ENCODE data around the gene CDH4. TPM values are rescaled to one million over a fixed set of nuclear protein-coding genes. Genes with fewer than 3 reads are reported as not detected.

Gene CDH4
- total RNA-seq, 1 donor from 2014 or later: 8.3 TPM

DNA sequence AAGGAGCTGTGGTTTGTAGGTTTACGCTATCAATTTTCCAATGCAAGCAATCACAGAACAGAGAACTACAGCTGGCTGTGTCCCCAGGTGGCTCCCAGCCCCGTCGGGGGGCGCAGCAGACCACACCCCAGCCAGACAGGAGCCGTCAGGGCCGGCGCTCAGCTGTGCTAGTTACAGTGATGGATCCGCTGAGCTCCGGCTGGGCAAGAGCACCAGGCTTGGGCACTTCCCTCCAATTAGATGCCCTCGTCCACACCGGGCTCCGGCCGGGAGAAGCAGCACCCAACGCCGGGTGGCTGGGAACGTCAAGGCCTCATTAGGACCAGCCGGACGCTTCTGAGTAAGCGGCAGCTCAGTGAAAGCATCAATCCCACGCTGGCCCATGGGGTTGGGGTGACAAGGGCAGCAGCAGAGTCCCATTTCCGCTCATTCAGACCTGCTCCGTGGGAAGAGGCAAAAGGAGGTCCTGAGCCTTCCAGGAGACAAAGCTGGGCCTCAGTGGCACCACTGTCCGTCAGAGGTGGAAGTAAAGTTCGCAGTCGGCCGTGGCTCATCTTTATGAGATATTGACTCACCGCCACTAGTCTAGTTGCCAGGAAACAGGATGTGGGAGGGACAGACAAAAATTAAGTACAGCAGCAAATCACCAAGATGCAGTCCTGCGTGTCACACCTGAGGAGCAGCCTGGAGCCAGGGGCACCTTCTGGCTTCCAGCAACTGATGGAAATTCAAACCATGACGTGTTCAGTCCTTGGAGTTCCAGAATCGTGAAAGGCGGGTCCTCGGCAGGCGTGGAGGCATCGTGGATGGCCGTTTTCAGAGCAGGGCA is 649.5 kb downstream of the CDH4 start:
- no peak for DNase-seq (ENCODE audit: extremely low spot score, unreplicated experiment)
- H3K27me3 Mint-ChIP-seq: peaks cover 11% of the 10 kb centered on the region
- H3K4me1 Mint-ChIP-seq (ENCODE audit: unreplicated experiment): peaks cover 5% of the 10 kb centered on the region
- TF ChIP-seq, protein P1, sequence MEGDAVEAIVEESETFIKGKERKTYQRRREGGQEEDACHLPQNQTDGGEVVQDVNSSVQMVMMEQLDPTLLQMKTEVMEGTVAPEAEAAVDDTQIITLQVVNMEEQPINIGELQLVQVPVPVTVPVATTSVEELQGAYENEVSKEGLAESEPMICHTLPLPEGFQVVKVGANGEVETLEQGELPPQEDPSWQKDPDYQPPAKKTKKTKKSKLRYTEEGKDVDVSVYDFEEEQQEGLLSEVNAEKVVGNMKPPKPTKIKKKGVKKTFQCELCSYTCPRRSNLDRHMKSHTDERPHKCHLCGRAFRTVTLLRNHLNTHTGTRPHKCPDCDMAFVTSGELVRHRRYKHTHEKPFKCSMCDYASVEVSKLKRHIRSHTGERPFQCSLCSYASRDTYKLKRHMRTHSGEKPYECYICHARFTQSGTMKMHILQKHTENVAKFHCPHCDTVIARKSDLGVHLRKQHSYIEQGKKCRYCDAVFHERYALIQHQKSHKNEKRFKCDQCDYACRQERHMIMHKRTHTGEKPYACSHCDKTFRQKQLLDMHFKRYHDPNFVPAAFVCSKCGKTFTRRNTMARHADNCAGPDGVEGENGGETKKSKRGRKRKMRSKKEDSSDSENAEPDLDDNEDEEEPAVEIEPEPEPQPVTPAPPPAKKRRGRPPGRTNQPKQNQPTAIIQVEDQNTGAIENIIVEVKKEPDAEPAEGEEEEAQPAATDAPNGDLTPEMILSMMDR (conservative IDR thresholded peaks at IDR 0.05): no peak
- H3K27ac Mint-ChIP-seq: no peak overlapping the region
- H3K36me3 Mint-ChIP-seq: no peaks in the 10 kb centered on the region
- H3K4me3 Mint-ChIP-seq: no peak overlapping the region
- H3K9me3 Mint-ChIP-seq: no peaks in the 10 kb centered on the region

DNA sequence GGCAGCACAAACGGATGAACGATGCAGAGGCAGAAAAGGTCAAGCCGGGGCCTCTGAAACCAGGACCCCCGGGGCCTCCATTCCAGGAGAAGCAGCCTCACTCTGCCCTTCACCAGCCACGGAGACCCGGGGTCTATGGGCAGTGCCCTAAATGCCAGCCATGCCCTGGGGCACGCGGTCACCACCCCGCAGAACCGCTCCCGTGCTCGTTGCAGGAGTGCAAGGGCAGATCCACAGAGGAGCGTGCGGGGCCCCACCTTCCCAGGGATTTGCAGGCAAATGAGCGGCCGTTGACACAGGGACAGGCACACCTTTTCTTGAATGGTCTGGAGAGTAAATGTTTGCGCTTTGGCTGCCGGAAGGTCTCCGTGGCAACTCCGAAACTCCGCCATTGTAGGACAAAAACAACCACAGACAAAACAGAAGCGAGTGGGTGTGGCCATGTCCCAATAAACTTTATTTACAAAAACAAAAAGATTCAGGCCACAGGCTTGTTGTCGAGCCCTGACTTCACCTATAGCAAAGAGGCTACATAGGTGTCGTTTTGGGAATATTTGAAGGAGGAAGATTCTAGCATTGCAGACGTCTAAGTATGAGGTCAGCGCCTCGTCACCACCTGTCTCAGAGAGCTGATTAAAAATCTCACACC is 650.3 kb downstream of the CDH4 start:
- Mint-ChIP-seq H3K9me3 (no peaks in the 10 kb centered on the region), H3K36me3 (no peaks in the 10 kb centered on the region)

DNA sequence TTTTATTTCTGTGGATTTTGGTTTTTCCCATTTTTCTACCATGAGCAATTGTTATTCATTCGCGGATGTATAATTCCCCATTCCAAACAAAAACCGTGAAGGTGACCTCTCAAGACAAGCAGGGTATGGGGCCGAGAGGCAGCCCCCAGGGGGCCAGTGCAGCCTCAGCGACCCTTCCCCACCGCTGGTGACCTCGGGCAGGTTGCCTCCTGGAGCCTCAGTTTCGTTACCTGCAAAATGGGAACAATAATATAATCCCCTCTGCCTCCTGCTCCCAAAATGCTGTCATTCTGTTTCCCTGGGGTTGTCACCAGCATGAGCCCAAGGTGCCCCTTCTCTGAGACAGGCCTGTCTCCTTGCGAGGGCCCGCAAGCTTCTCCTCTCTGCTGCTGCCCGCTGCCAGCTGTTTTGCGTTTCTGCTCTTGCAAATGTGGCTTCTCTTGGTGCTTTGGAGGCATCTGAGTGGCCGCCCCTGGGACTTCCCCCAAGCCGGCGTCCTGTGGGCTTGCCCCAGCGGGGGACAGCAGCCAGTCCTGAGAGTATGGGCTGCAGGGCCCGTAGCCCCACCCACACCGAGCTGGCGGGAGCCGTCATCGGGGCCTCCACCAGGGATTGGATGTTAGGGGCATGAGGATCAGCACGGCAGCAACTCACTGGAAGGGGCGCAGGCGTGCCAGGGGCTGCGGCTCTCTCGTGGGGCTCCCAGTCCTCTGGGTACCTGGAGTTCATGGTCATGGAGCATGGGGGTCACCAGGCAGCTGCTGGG is 651.7 kb downstream of the CDH4 start:
- no peaks in the 10 kb centered on the region for H3K36me3 Mint-ChIP-seq
- H3K4me1 Mint-ChIP-seq (ENCODE audit: unreplicated experiment): peaks cover 5% of the 10 kb centered on the region
- H3K27me3 Mint-ChIP-seq: peaks cover 8% of the 10 kb centered on the region
- no peak for DNase-seq (ENCODE audit: extremely low spot score, unreplicated experiment)
- H3K9me3 Mint-ChIP-seq: no peaks in the 10 kb centered on the region
- H3K4me3 Mint-ChIP-seq: no peak overlapping the region
- TF ChIP-seq, protein P1 (conservative IDR thresholded peaks at IDR 0.05): no peak
- no peak overlapping the region for H3K27ac Mint-ChIP-seq

More for the DNA sequence above, 650.3 kb downstream of the CDH4 start:
- Mint-ChIP-seq H3K4me3 (no peak overlapping the region), H3K27ac (no peak overlapping the region), H3K4me1 (ENCODE audit: unreplicated experiment) (peaks cover 5% of the 10 kb centered on the region), H3K27me3 (peaks cover 11% of the 10 kb centered on the region)
- TF ChIP-seq, protein P1 (conservative IDR thresholded peaks at IDR 0.05): no peak
- no peak for DNase-seq (ENCODE audit: extremely low spot score, unreplicated experiment)

DNA sequence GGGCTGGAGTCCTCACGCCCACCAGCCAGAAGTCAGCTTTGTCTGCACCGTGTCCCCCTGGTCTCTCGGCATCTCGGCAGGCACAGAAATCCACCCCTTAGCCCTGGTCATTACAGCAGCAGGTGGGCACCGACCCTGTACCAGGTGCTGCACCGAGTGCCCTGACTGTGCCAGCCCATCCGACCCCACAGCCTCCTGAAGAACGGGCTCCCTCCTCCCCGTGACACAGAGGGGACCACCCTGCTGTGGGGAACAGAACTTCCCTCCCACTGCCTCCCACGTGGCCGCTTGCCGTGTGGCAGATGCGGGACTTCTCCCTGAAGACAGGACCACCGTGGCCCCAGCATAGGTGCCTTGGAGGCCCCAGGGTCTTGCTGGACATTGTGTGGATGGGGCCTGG is 652.4 kb downstream of the CDH4 start:
- peaks cover 5% of the 10 kb centered on the region for H3K4me1 Mint-ChIP-seq (ENCODE audit: unreplicated experiment)
- no peak overlapping the region for H3K27ac Mint-ChIP-seq
- H3K4me3 Mint-ChIP-seq: no peak overlapping the region
- H3K9me3 Mint-ChIP-seq: no peaks in the 10 kb centered on the region
- H3K36me3 Mint-ChIP-seq: no peaks in the 10 kb centered on the region
- H3K27me3 Mint-ChIP-seq: peaks cover 8% of the 10 kb centered on the region
- DNase-seq (ENCODE audit: extremely low spot score, unreplicated experiment): no peak
- TF ChIP-seq, protein P1 (conservative IDR thresholded peaks at IDR 0.05): no peak

DNA sequence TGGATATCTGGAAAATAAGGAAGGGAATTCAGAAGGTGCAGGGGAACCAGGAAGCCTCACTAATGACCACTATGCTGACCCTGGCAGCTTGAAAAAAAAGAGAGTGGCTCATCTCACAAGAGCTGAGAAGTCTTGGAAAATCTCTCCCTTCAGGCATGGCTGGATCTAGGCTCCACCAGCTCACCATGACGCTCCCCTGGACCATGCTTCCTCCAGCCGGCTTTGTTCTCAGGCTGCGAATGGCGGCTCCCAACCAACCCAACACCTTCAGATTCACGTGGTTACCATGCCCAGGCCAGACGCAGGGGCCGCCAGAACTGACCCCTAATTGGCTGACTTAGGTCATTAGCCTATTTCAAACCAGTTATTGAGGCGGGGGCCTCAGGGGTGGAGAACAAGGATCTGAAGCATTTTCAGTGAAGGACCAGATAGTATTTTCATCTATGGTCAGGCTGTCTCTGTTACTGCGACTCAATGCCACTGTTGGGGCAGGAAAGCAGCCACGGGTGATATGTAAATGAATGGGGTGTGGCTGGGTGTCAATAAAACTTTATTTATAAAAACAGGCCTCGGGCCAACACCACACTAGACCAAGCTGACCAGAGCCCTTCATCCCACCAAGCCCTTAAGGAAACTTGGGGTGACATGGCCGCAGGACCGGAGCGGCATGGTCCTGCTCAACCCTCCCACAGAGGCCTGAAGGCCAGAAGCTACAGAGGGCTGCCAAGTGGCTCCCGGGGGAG is 653.9 kb downstream of the CDH4 start:
- no peak overlapping the region for H3K4me3 Mint-ChIP-seq
- TF ChIP-seq, protein P1 (conservative IDR thresholded peaks at IDR 0.05): no peak
- H3K27ac Mint-ChIP-seq: no peak overlapping the region
- H3K4me1 Mint-ChIP-seq (ENCODE audit: unreplicated experiment): peaks cover 5% of the 10 kb centered on the region
- peaks cover 5% of the 10 kb centered on the region for H3K27me3 Mint-ChIP-seq
- no peaks in the 10 kb centered on the region for H3K36me3 Mint-ChIP-seq
- DNase-seq (ENCODE audit: extremely low spot score, unreplicated experiment): no peak
- H3K9me3 Mint-ChIP-seq: no peaks in the 10 kb centered on the region
